ENCODE data around the gene NDC80. TPM values are rescaled to one million over a fixed set of nuclear protein-coding genes. Genes with fewer than 3 reads are reported as not detected.

Gene NDC80
- polyA plus RNA-seq, 1 donor from 2014 or later = 1.9 TPM

DNA sequence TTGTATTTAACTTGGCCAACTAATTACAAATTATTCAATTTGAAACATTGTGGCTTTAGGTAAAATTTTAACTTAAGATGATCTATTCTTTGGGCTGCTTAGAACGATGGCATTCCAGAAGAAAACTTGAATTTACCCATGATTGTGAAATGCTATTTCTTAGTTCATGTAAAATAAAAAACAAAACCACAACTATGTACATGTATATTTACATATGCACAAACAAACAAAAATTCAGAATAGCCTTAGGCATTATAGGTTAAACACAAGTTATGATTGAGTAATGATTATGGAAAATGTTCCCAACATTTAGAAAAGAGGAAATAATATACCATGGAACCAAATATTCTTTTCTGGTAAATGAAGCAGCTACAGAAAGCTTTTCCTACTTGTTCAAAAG lies 80.6 kb downstream of the NDC80 start:
- Histone ChIP-seq H3K27ac (ENCODE audit: low read length) (no peak overlapping the region), H3K9me2 (ENCODE audit: insufficient read depth, low read length) (no peaks in the 10 kb centered on the region)

DNA sequence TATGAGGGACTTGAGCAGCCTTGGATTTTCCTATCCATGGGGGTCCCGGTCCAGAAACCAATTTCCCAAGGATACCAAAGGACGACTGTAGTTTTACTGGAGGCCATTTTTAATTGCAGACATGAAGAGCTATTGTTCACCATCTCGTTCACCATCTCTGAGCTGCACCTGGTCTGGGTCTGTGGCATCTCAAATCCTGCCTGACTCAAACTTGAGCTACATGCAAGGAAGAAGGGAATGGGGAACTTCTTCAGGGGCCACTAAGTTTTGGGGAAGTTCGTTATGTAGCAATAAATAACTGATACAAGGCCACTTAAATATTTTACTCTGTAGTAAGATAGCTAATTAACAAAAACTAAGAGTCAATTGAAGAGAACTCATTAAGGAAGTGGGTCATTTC lies 82.1 kb downstream of the NDC80 start:
- no peaks in the 10 kb centered on the region for H3F3A ChIP-seq (ENCODE audit: insufficient read depth, low read length, poor library complexity, severe bottlenecking)
- H3K9ac ChIP-seq (ENCODE audit: low read length) = no peak overlapping the region
- no peaks in the 10 kb centered on the region for H3K9me3 ChIP-seq (ENCODE audit: low read length)
- no peak overlapping the region for H3K4me3 ChIP-seq (ENCODE audit: low read length)
- no peaks in the 10 kb centered on the region for H4K20me1 ChIP-seq (ENCODE audit: insufficient read depth)
- H3K27ac ChIP-seq (ENCODE audit: low read length) = no peak overlapping the region
- H3K36me3 ChIP-seq (ENCODE audit: insufficient read depth, low read length) = no peaks in the 10 kb centered on the region
- H2AFZ ChIP-seq (ENCODE audit: low read depth, low read length) = no peak overlapping the region
- no peak overlapping the region for H3K4me2 ChIP-seq (ENCODE audit: low read length)
- H3K79me2 ChIP-seq (replicated peaks; ENCODE audit: insufficient read depth, low read length) = peaks cover 14% of the 10 kb centered on the region
- no peaks in the 10 kb centered on the region for H3K9me2 ChIP-seq (ENCODE audit: insufficient read depth, low read length)
- no peaks in the 10 kb centered on the region for H3K27me3 ChIP-seq (ENCODE audit: insufficient read depth, low read depth, low read length)
- TF ChIP-seq REST (IDR thresholded peaks at IDR 0.05; ENCODE audit: borderline replicate concordance) = no peak
- TF ChIP-seq TAF1 (IDR thresholded peaks at IDR 0.05; ENCODE audit: low read depth) = no peak
- TF ChIP-seq POLR2AphosphoS5 (IDR thresholded peaks at IDR 0.05) = no peak
- TF ChIP-seq, protein P1, sequence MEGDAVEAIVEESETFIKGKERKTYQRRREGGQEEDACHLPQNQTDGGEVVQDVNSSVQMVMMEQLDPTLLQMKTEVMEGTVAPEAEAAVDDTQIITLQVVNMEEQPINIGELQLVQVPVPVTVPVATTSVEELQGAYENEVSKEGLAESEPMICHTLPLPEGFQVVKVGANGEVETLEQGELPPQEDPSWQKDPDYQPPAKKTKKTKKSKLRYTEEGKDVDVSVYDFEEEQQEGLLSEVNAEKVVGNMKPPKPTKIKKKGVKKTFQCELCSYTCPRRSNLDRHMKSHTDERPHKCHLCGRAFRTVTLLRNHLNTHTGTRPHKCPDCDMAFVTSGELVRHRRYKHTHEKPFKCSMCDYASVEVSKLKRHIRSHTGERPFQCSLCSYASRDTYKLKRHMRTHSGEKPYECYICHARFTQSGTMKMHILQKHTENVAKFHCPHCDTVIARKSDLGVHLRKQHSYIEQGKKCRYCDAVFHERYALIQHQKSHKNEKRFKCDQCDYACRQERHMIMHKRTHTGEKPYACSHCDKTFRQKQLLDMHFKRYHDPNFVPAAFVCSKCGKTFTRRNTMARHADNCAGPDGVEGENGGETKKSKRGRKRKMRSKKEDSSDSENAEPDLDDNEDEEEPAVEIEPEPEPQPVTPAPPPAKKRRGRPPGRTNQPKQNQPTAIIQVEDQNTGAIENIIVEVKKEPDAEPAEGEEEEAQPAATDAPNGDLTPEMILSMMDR (IDR thresholded peaks at IDR 0.05; ENCODE audit: poor library complexity, severe bottlenecking) = no peak
- TF ChIP-seq RAD21 (conservative IDR thresholded peaks at IDR 0.05) = no peak
- no peak for TF ChIP-seq EP300 (conservative IDR thresholded peaks at IDR 0.05; ENCODE audit: poor library complexity, severe bottlenecking)
- TF ChIP-seq SMC3 (conservative IDR thresholded peaks at IDR 0.05; ENCODE audit: poor library complexity) = no peak
- TF ChIP-seq MXI1 (conservative IDR thresholded peaks at IDR 0.05; ENCODE audit: poor library complexity, severe bottlenecking) = no peak

More for the DNA sequence above, 80.6 kb downstream of the NDC80 start:
- Histone ChIP-seq H3K4me3 (ENCODE audit: low read length) (no peak overlapping the region), H3K27me3 (ENCODE audit: insufficient read depth, low read depth, low read length) (no peaks in the 10 kb centered on the region), H3F3A (ENCODE audit: insufficient read depth, low read length, poor library complexity, severe bottlenecking) (no peaks in the 10 kb centered on the region), H4K20me1 (ENCODE audit: insufficient read depth) (no peaks in the 10 kb centered on the region), H3K79me2 (replicated peaks; ENCODE audit: insufficient read depth, low read length) (no peaks in the 10 kb centered on the region), H2AFZ (ENCODE audit: low read depth, low read length) (no peak overlapping the region), H3K36me3 (ENCODE audit: insufficient read depth, low read length) (no peaks in the 10 kb centered on the region), H3K4me2 (ENCODE audit: low read length) (no peak overlapping the region), H3K9me3 (ENCODE audit: low read length) (no peaks in the 10 kb centered on the region), H3K9ac (ENCODE audit: low read length) (no peak overlapping the region)
- no peak for TF ChIP-seq MXI1 (conservative IDR thresholded peaks at IDR 0.05; ENCODE audit: poor library complexity, severe bottlenecking)
- TF ChIP-seq TAF1 (IDR thresholded peaks at IDR 0.05; ENCODE audit: low read depth) = no peak
- TF ChIP-seq, protein P1 (IDR thresholded peaks at IDR 0.05; ENCODE audit: poor library complexity, severe bottlenecking) = no peak
- no peak for TF ChIP-seq POLR2AphosphoS5 (IDR thresholded peaks at IDR 0.05)
- no peak for TF ChIP-seq RAD21 (conservative IDR thresholded peaks at IDR 0.05)
- no peak for TF ChIP-seq SMC3 (conservative IDR thresholded peaks at IDR 0.05; ENCODE audit: poor library complexity)
- no peak for TF ChIP-seq EZH2 (IDR thresholded peaks at IDR 0.05; ENCODE audit: borderline replicate concordance, insufficient read depth, low read length, poor library complexity, severe bottlenecking)
- no peak for TF ChIP-seq EP300 (conservative IDR thresholded peaks at IDR 0.05; ENCODE audit: poor library complexity, severe bottlenecking)
- TF ChIP-seq REST (IDR thresholded peaks at IDR 0.05; ENCODE audit: borderline replicate concordance) = no peak
